HEK293T (cell line): Measurements from ENCODE around the gene CRLF1.
"Not testable (repeated sequence)": the region's sequence is repeated elsewhere in the genome, so short reads cannot be mapped to it uniquely, and the experiment has no call there.

Source experiments
- CTCF ChIA-PET: fragments of 350-600 bp; formaldehyde crosslinking; extraction: SDS; loops from one replicate; lab custom pipeline; 2021; ENCODE audit warnings: antibody characterized with exemption, inconsistent platforms; lab: Yijun Ruan, JAX
- POLR2A ChIA-PET: fragments of 350-600 bp; formaldehyde crosslinking; extraction: SDS; loops from one replicate; lab custom pipeline; 2020; ENCODE audit warnings: antibody characterized with exemption, inconsistent platforms; lab: Yijun Ruan, JAX
- DNase-seq: peaks from one replicate; pipeline ENCODE4 v3.0.0; 2012; ENCODE audit warnings: mixed read lengths; ENCODE audit errors: extremely low spot score
- ARNT ChIP-seq: fragments of 450-650 bp; IDR thresholded peaks from 2 replicates; pipeline ENCODE4 v1.6.1; 2017; ENCODE audit warnings: mild to moderate bottlenecking
- BHLHE40 ChIP-seq: fragments of 450-650 bp; IDR thresholded peaks from 2 replicates; pipeline ENCODE4 v1.6.1; 2016; ENCODE audit warnings: mild to moderate bottlenecking, moderate library complexity, borderline replicate concordance
- CTBP1 ChIP-seq: fragments of 450-650 bp; IDR thresholded peaks from 2 replicates; pipeline ENCODE4 v1.6.1; 2016; ENCODE audit warnings: borderline replicate concordance
- ELF4 ChIP-seq: fragments of 450-650 bp; IDR thresholded peaks from 2 replicates; pipeline ENCODE4 v1.6.1; 2017; ENCODE audit warnings: antibody characterized with exemption
- FOXA1 ChIP-seq: fragments of 450-650 bp; IDR thresholded peaks from 2 replicates; pipeline ENCODE4 v1.6.1; 2016; ENCODE audit warnings: mild to moderate bottlenecking
- FOXK2 ChIP-seq: fragments of 450-650 bp; IDR thresholded peaks from 2 replicates; pipeline ENCODE4 v1.6.1; 2016; ENCODE audit warnings: mild to moderate bottlenecking
- FOXM1 ChIP-seq: fragments of 450-650 bp; IDR thresholded peaks from 2 replicates; pipeline ENCODE4 v1.6.1; 2017; ENCODE audit warnings: mild to moderate bottlenecking, borderline replicate concordance
- HDGF ChIP-seq: fragments of 450-650 bp; IDR thresholded peaks from 2 replicates; pipeline ENCODE4 v1.6.1; 2017; ENCODE audit warnings: antibody characterized with exemption, borderline replicate concordance
- L3MBTL2 ChIP-seq: fragments of 450-650 bp; conservative IDR thresholded peaks from 2 replicates; pipeline ENCODE4 v1.6.1; 2016; ENCODE audit warnings: mild to moderate bottlenecking
- LEF1 ChIP-seq: fragments of 450-650 bp; IDR thresholded peaks from 2 replicates; pipeline ENCODE4 v1.6.1; 2017; ENCODE audit warnings: mild to moderate bottlenecking, borderline replicate concordance
- NFRKB ChIP-seq: fragments of 450-650 bp; IDR thresholded peaks from 2 replicates; pipeline ENCODE4 v1.6.1; 2016; ENCODE audit warnings: mild to moderate bottlenecking, moderate library complexity
- PKNOX1 ChIP-seq: fragments of 450-650 bp; IDR thresholded peaks from 2 replicates; pipeline ENCODE4 v1.6.1; 2016
- SP1 ChIP-seq: fragments of 450-650 bp; IDR thresholded peaks from 2 replicates; pipeline ENCODE4 v1.6.1; 2017
- SUZ12 ChIP-seq: fragments of 450-650 bp; IDR thresholded peaks from 2 replicates; pipeline ENCODE4 v1.6.1; 2016; ENCODE audit warnings: mild to moderate bottlenecking
- TARDBP ChIP-seq: fragments of 450-650 bp; IDR thresholded peaks from 2 replicates; pipeline ENCODE4 v1.6.1; 2016
- ZNF384 ChIP-seq: fragments of 450-650 bp; IDR thresholded peaks from 2 replicates; pipeline ENCODE4 v1.6.1; 2016

CRLF1 gene

GRCh38 chr19:18603255-18603957 lies 3.2 kb downstream of the CRLF1 start:
- CTCF ChIA-PET, result no interaction called here
- no peak for TF ChIP-seq SP1
- no peak for TF ChIP-seq TARDBP
- TF ChIP-seq SUZ12, result no peak
- TF ChIP-seq NFRKB, result no peak
- no peak for TF ChIP-seq ARNT
- TF ChIP-seq CTBP1, result no peak
- no peak for TF ChIP-seq HDGF
- TF ChIP-seq LEF1, result no peak
- no peak for TF ChIP-seq BHLHE40
- TF ChIP-seq ELF4, result no peak
- TF ChIP-seq L3MBTL2, result no peak
- DNase-seq, result peak; percentile 44
- POLR2A ChIA-PET, result no interaction called here

GRCh38 chr19:18601875-18602274 lies 4.7 kb downstream of the CRLF1 start:
- ChIA-PET CTCF (no interaction called here), POLR2A (no interaction called here)
- TF ChIP-seq HDGF (no peak), SP1 (no peak), SUZ12 (no peak), ZNF384 (no peak), ELF4 (no peak), NFRKB (no peak)
- no peak for DNase-seq

- CTCF ChIA-PET, result interaction anchor here (0.7 kb wide), 1 partner anchor 266 kb away, joined by 3 read pairs; no protein-coding TSS in a partner anchor
- DNase-seq, POLR2A ChIA-PET: not testable (repeated sequence)
Observed at GRCh38 chr19:18600692-18601397, 5.8 kb downstream of the CRLF1 start.

GRCh38 chr19:18599485-18599884 lies 7.1 kb downstream of the CRLF1 start:
- CTCF ChIA-PET, result no interaction called here
- DNase-seq, result peak; percentile 4
- POLR2A ChIA-PET, result no interaction called here
- TF ChIP-seq L3MBTL2 (no peak), BHLHE40 (no peak), PKNOX1 (no peak), TARDBP (no peak), ARNT (no peak), LEF1 (no peak), FOXK2 (no peak), CTBP1 (no peak), FOXA1 (no peak), HDGF (no peak), ZNF384 (no peak), FOXM1 (no peak), NFRKB (no peak), SUZ12 (no peak), ELF4 (no peak), SP1 (no peak)

GRCh38 chr19:18597809-18598660 lies 8.6 kb downstream of the CRLF1 start:
- CTCF ChIA-PET, result interaction anchor here (0.9 kb wide), 1 partner anchor 74 kb away, joined by 3 read pairs; no protein-coding TSS in a partner anchor
- DNase-seq, result peak; percentile 3
- POLR2A ChIA-PET, result no interaction called here

More at GRCh38 chr19:18597809-18598660, 8.6 kb downstream of the CRLF1 start:
- no peak for TF ChIP-seq FOXK2
- no peak for TF ChIP-seq LEF1
- TF ChIP-seq CTBP1, result no peak
- TF ChIP-seq ARNT, result no peak
- TF ChIP-seq TARDBP, result no peak
- no peak for TF ChIP-seq PKNOX1
- no peak for TF ChIP-seq ZNF384
- no peak for TF ChIP-seq BHLHE40
- no peak for TF ChIP-seq ELF4
- TF ChIP-seq HDGF, result no peak
- no peak for TF ChIP-seq SUZ12
- no peak for TF ChIP-seq FOXA1
- TF ChIP-seq L3MBTL2, result no peak
- TF ChIP-seq SP1, result no peak
- no peak for TF ChIP-seq NFRKB
- no peak for TF ChIP-seq FOXM1
